Measurements from ENCODE around the gene CALN1.
"Not testable (repeated sequence)": the region's sequence is repeated elsewhere in the genome, so short reads cannot be mapped to it uniquely, and the experiment has no call there.

The CALN1 gene

GRCh38 chr7:72072901-72073300, 339.2 kb downstream of the CALN1 start:
- H3K27me3 ChIP-seq (ENCODE audit: control insufficient read depth, insufficient read depth, low read length), result no peaks in the 10 kb centered on the region
- H3K27ac ChIP-seq (ENCODE audit: low read depth, low read length), result no peak overlapping the region
- no peaks in the 10 kb centered on the region for H3K4me1 ChIP-seq (ENCODE audit: control insufficient read depth, insufficient read depth, low read length)
- no peaks in the 10 kb centered on the region for H3K9me3 ChIP-seq (ENCODE audit: control insufficient read depth, insufficient read depth, low read length)
- H3K9ac ChIP-seq (ENCODE audit: low read depth, low read length), result no peak overlapping the region
- no peak overlapping the region for H3K4me3 ChIP-seq (ENCODE audit: low read depth, low read length)
- no peaks in the 10 kb centered on the region for H3K36me3 ChIP-seq (ENCODE audit: control insufficient read depth, insufficient read depth, low read length)

GRCh38 chr7:72069263-72069662, 342.9 kb downstream of the CALN1 start:
- Histone ChIP-seq H3K9me3 (ENCODE audit: control insufficient read depth, insufficient read depth, low read length) (no peaks in the 10 kb centered on the region), H3K27ac (ENCODE audit: low read depth, low read length) (no peak overlapping the region), H3K4me3 (ENCODE audit: low read depth, low read length) (no peak overlapping the region), H3K27me3 (ENCODE audit: control insufficient read depth, insufficient read depth, low read length) (no peaks in the 10 kb centered on the region), H3K36me3 (ENCODE audit: control insufficient read depth, insufficient read depth, low read length) (no peaks in the 10 kb centered on the region), H3K4me1 (ENCODE audit: control insufficient read depth, insufficient read depth, low read length) (no peaks in the 10 kb centered on the region), H3K9ac (ENCODE audit: low read depth, low read length) (no peak overlapping the region)

- not testable (repeated sequence) for H3K9me3 ChIP-seq (ENCODE audit: control insufficient read depth, insufficient read depth, low read length); H3K27me3 ChIP-seq (ENCODE audit: control insufficient read depth, insufficient read depth, low read length); H3K4me3 ChIP-seq (ENCODE audit: low read depth, low read length); H3K27ac ChIP-seq (ENCODE audit: low read depth, low read length); H3K4me1 ChIP-seq (ENCODE audit: control insufficient read depth, insufficient read depth, low read length); H3K9ac ChIP-seq (ENCODE audit: low read depth, low read length); H3K36me3 ChIP-seq (ENCODE audit: control insufficient read depth, insufficient read depth, low read length)
Measured at GRCh38 chr7:72065764-72066163, 346.4 kb downstream of the CALN1 start.

- H3K27ac ChIP-seq (ENCODE audit: low read depth, low read length), result no peak overlapping the region
- H3K27me3 ChIP-seq (ENCODE audit: control insufficient read depth, insufficient read depth, low read length), result no peaks in the 10 kb centered on the region
- H3K9me3 ChIP-seq (ENCODE audit: control insufficient read depth, insufficient read depth, low read length), result no peaks in the 10 kb centered on the region
- no peak overlapping the region for H3K4me3 ChIP-seq (ENCODE audit: low read depth, low read length)
- H3K9ac ChIP-seq (ENCODE audit: low read depth, low read length), result no peak overlapping the region
- H3K4me1 ChIP-seq (ENCODE audit: control insufficient read depth, insufficient read depth, low read length), result no peaks in the 10 kb centered on the region
- no peaks in the 10 kb centered on the region for H3K36me3 ChIP-seq (ENCODE audit: control insufficient read depth, insufficient read depth, low read length)
Measured at GRCh38 chr7:72064916-72065315, 347.2 kb downstream of the CALN1 start.

- Histone ChIP-seq H3K9me3 (ENCODE audit: control insufficient read depth, insufficient read depth, low read length) (no peaks in the 10 kb centered on the region), H3K36me3 (ENCODE audit: control insufficient read depth, insufficient read depth, low read length) (no peaks in the 10 kb centered on the region), H3K4me3 (ENCODE audit: low read depth, low read length) (no peak overlapping the region)
Measured at GRCh38 chr7:72063330-72063729, 348.8 kb downstream of the CALN1 start.

GRCh38 chr7:72062666-72063065, 349.5 kb downstream of the CALN1 start:
- H3K27ac ChIP-seq (ENCODE audit: low read depth, low read length), result no peak overlapping the region
- H3K4me1 ChIP-seq (ENCODE audit: control insufficient read depth, insufficient read depth, low read length), result no peaks in the 10 kb centered on the region
- H3K36me3 ChIP-seq (ENCODE audit: control insufficient read depth, insufficient read depth, low read length), result no peaks in the 10 kb centered on the region
- H3K9ac ChIP-seq (ENCODE audit: low read depth, low read length), result no peak overlapping the region
- H3K27me3 ChIP-seq (ENCODE audit: control insufficient read depth, insufficient read depth, low read length), result no peaks in the 10 kb centered on the region
- H3K4me3 ChIP-seq (ENCODE audit: low read depth, low read length), result no peak overlapping the region
- H3K9me3 ChIP-seq (ENCODE audit: control insufficient read depth, insufficient read depth, low read length), result no peaks in the 10 kb centered on the region

More at GRCh38 chr7:72063330-72063729, 348.8 kb downstream of the CALN1 start:
- H3K4me1 ChIP-seq (ENCODE audit: control insufficient read depth, insufficient read depth, low read length), result no peaks in the 10 kb centered on the region
- no peak overlapping the region for H3K9ac ChIP-seq (ENCODE audit: low read depth, low read length)
- H3K27ac ChIP-seq (ENCODE audit: low read depth, low read length), result no peak overlapping the region
- no peaks in the 10 kb centered on the region for H3K27me3 ChIP-seq (ENCODE audit: control insufficient read depth, insufficient read depth, low read length)

- Histone ChIP-seq H3K36me3 (ENCODE audit: control insufficient read depth, insufficient read depth, low read length) (no peaks in the 10 kb centered on the region), H3K9me3 (ENCODE audit: control insufficient read depth, insufficient read depth, low read length) (no peaks in the 10 kb centered on the region), H3K4me3 (ENCODE audit: low read depth, low read length) (no peak overlapping the region), H3K27ac (ENCODE audit: low read depth, low read length) (no peak overlapping the region), H3K4me1 (ENCODE audit: control insufficient read depth, insufficient read depth, low read length) (no peaks in the 10 kb centered on the region), H3K9ac (ENCODE audit: low read depth, low read length) (no peak overlapping the region), H3K27me3 (ENCODE audit: control insufficient read depth, insufficient read depth, low read length) (no peaks in the 10 kb centered on the region)
Measured at GRCh38 chr7:72059925-72060324, 352.2 kb downstream of the CALN1 start.

GRCh38 chr7:72058579-72058978, 353.6 kb downstream of the CALN1 start:
- no peaks in the 10 kb centered on the region for H3K9me3 ChIP-seq (ENCODE audit: control insufficient read depth, insufficient read depth, low read length)
- H3K36me3 ChIP-seq (ENCODE audit: control insufficient read depth, insufficient read depth, low read length), result no peaks in the 10 kb centered on the region
- H3K4me1 ChIP-seq (ENCODE audit: control insufficient read depth, insufficient read depth, low read length), result no peaks in the 10 kb centered on the region
- no peak overlapping the region for H3K4me3 ChIP-seq (ENCODE audit: low read depth, low read length)
- H3K9ac ChIP-seq (ENCODE audit: low read depth, low read length), result no peak overlapping the region
- no peaks in the 10 kb centered on the region for H3K27me3 ChIP-seq (ENCODE audit: control insufficient read depth, insufficient read depth, low read length)
- H3K27ac ChIP-seq (ENCODE audit: low read depth, low read length), result no peak overlapping the region

- no peaks in the 10 kb centered on the region for H3K36me3 ChIP-seq (ENCODE audit: control insufficient read depth, insufficient read depth, low read length)
- H3K4me1 ChIP-seq (ENCODE audit: control insufficient read depth, insufficient read depth, low read length), result no peaks in the 10 kb centered on the region
- no peak overlapping the region for H3K9ac ChIP-seq (ENCODE audit: low read depth, low read length)
- no peak overlapping the region for H3K4me3 ChIP-seq (ENCODE audit: low read depth, low read length)
- no peaks in the 10 kb centered on the region for H3K27me3 ChIP-seq (ENCODE audit: control insufficient read depth, insufficient read depth, low read length)
- H3K27ac ChIP-seq (ENCODE audit: low read depth, low read length), result no peak overlapping the region
- H3K9me3 ChIP-seq (ENCODE audit: control insufficient read depth, insufficient read depth, low read length), result no peaks in the 10 kb centered on the region
Measured at GRCh38 chr7:72057796-72058195, 354.3 kb downstream of the CALN1 start.

- Histone ChIP-seq H3K36me3 (ENCODE audit: control insufficient read depth, insufficient read depth, low read length) (no peaks in the 10 kb centered on the region), H3K4me1 (ENCODE audit: control insufficient read depth, insufficient read depth, low read length) (no peaks in the 10 kb centered on the region), H3K9me3 (ENCODE audit: control insufficient read depth, insufficient read depth, low read length) (no peaks in the 10 kb centered on the region), H3K27ac (ENCODE audit: low read depth, low read length) (no peak overlapping the region), H3K27me3 (ENCODE audit: control insufficient read depth, insufficient read depth, low read length) (no peaks in the 10 kb centered on the region), H3K9ac (ENCODE audit: low read depth, low read length) (no peak overlapping the region), H3K4me3 (ENCODE audit: low read depth, low read length) (no peak overlapping the region)
Measured at GRCh38 chr7:72057231-72057630, 354.9 kb downstream of the CALN1 start.

GRCh38 chr7:72055426-72055825, 356.7 kb downstream of the CALN1 start:
- Histone ChIP-seq H3K9ac (ENCODE audit: low read depth, low read length) (no peak overlapping the region), H3K4me3 (ENCODE audit: low read depth, low read length) (no peak overlapping the region), H3K4me1 (ENCODE audit: control insufficient read depth, insufficient read depth, low read length) (no peaks in the 10 kb centered on the region), H3K27ac (ENCODE audit: low read depth, low read length) (no peak overlapping the region), H3K36me3 (ENCODE audit: control insufficient read depth, insufficient read depth, low read length) (no peaks in the 10 kb centered on the region), H3K27me3 (ENCODE audit: control insufficient read depth, insufficient read depth, low read length) (no peaks in the 10 kb centered on the region), H3K9me3 (ENCODE audit: control insufficient read depth, insufficient read depth, low read length) (no peaks in the 10 kb centered on the region)

- H3K27ac ChIP-seq (ENCODE audit: low read depth, low read length), result no peak overlapping the region
Measured at GRCh38 chr7:72053292-72053691, 358.8 kb downstream of the CALN1 start.

More at GRCh38 chr7:72053292-72053691, 358.8 kb downstream of the CALN1 start:
- Histone ChIP-seq H3K27me3 (ENCODE audit: control insufficient read depth, insufficient read depth, low read length) (no peaks in the 10 kb centered on the region), H3K4me3 (ENCODE audit: low read depth, low read length) (no peak overlapping the region), H3K36me3 (ENCODE audit: control insufficient read depth, insufficient read depth, low read length) (no peaks in the 10 kb centered on the region), H3K9me3 (ENCODE audit: control insufficient read depth, insufficient read depth, low read length) (no peaks in the 10 kb centered on the region), H3K9ac (ENCODE audit: low read depth, low read length) (no peak overlapping the region), H3K4me1 (ENCODE audit: control insufficient read depth, insufficient read depth, low read length) (no peaks in the 10 kb centered on the region)
